Stimulated activated CD4-positive, alpha-beta T cell treated with anti-CD3 and anti-CD28 coated beads, Interleukin-2, amount 100 ng/mL, for 48 hours (primary cell): ENCODE results near the gene SELL.
"Not testable (repeated sequence)": the region's sequence is repeated elsewhere in the genome, so short reads cannot be mapped to it uniquely, and the experiment has no call there.

ENCODE experiments used
- DNase-seq, 2 donors: peaks; one replicate each; pipeline ENCODE4 v3.0.0-alpha.2; 2020

Gene SELL

DNA sequence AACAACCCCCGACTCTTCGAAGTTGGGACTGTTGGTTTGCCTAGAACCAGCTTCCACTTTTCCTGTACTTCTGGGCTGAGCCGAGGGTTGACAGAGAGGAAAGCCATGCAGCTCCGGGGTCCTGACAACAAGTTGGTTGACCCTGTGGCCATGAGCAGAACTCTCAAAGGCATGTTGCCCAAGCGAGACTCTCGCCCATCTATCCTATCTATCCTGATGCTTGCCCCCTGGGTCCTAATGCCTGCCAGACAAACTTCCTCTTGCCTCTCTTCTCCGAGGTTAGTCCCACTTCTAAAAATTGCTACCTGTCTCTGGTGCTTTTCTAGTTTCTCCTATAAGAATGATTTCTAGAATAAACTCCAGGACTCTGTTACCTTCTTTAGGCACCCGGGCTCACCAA, 48.7 kb downstream of the SELL start:
- not testable (repeated sequence) for DNase-seq

DNA sequence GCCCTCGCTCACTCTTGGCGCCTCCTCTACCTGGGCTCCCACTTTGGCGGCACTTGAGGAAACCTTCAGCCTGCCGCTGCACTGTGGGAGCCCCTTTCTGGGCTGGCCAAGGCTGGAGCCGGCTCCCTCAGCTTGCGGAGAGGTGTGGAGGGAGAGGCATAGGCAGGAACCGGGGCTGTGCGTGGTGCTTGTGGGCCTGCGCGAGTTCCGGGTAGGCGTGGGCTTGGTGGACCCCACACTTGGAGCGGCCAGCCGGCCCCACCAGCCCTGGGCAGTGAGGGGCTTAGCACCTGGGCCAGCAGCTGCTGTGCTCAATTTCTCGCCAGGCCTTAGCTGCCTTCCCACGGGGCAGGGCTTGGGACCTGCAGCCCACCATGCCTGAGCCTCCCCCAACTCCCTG, 50.4 kb downstream of the SELL start:
- not testable (repeated sequence) for DNase-seq

DNA sequence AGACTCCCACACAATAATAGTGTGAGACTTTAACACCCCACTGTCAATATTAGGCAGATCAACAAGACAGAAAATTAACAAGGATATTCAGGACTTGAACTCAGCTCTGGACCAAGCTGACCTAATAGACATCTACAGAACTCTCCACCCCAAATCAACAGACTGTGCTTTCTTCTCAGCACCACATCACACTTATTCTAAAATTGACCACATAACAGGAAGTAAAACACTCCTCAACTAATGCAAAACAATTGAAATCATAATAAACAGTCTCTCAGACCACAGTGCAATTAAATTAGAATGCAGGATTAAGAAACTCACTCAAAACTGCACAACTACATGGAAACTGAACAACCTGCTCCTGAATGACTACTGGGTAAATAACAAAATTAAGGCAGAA, 52.6 kb downstream of the SELL start:
- not testable (repeated sequence) for DNase-seq

DNA sequence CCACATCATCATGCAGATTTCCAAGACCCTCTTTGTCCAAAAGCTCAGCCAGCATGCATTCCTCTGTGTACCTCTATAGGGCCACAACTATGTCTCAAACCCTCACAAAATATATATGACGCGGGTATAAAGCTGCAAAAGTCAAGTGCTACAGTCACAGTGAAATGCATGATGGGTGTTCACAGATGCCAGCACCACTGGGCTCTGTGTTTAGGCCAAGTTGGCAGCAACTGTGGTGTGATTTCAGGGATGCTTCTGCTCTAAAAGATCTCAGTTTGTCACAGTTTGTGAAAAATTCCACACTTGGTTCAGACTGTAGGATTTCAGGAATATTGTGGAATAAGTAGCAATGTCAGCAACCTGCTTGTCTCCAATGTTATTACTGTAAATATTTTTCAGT, 57.5 kb downstream of the SELL start:
- no peak for DNase-seq

DNA sequence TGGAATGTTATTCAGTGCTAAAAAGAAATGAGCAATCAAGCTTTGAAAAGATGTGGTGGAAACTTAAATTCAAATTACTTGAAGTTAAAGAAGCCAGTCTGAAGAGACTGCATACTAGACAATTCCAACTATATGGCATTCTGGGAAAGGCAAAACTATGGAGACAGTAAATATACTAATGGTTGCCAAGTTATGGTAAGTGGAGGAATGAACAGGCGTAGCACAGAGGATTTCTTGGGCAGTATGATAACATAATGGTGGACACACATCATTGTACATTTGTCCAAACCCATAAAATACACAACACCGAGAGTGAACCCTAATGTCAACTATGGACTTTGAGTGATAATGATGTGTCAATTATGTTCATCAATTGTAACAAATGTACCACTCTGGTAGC, 60.4 kb downstream of the SELL start:
- DNase-seq, result no peak

DNA sequence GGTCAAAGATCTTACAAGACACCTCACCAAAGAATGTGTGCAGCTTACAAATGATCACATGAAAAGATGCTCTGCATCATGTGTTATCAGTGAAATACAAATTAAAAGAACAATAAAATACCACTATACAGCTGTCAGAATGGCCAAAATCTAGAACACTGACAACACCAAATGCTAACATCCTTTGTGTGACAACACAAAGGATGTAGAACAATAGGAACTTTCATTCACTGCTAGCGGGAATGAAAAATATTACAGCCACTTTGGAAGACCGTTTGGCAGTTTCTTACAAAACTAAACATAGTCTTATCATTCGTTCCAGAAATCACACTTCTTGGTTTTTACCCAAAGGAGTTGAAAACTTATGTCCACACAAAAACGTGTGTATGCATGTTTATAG, 60.9 kb downstream of the SELL start:
- DNase-seq, result no peak

DNA sequence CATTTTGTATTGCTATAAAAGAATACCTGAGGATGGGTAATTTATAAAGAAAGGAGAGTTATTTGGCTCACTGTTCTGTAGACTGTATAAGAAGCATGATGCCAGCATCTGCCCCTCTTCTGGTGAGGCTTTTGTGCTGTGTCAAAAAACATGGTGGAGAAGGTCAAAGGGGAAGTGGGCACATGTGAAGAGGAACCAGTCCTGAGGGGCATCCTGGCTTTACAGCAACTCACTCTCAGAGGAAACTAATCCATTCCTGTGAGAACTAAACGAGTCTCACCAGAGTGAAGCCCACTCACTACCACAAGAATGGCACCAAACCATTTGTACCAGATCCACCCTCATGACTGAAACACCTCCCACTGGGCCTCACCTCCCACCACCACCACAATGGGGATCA, 62.7 kb downstream of the SELL start:
- DNase-seq, result no peak

DNA sequence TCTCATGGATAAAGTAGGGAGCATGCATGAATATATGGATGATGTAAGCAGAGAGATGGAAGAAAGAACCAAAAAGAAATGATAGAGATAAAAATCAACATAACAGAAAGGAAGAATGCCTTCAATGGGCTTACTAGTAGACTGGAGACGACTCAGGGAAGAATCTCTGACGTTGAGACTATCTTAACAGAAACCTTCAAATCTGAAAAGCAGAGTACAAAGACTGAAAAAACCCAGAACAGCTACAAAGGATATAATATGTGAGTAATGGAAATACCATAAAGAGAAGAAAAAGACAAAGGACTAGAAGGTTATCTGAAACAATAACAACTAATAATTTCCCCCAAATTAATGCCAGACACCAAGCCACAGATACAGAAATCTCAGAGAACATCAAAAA, 63.2 kb downstream of the SELL start:
- DNase-seq, result no peak

DNA sequence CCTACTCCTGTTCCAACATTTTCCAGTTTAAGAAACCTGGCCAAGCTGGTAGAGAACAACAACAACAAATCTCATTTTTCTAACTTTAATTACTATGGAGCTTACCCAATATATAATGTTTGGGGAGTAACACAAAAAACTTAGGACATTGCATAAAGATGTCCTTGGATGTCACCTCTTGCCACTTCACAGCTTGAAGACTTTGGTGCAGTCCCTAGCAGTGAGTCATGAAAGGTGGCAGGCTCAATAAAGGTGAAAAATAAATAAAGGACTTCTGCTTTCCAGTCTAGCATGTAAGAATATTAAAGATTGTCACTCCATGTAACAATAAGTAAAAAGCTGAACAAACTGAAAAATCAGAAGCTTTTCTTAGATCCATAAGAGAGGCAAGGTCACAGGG, 63.9 kb downstream of the SELL start:
- DNase-seq, result no peak

DNA sequence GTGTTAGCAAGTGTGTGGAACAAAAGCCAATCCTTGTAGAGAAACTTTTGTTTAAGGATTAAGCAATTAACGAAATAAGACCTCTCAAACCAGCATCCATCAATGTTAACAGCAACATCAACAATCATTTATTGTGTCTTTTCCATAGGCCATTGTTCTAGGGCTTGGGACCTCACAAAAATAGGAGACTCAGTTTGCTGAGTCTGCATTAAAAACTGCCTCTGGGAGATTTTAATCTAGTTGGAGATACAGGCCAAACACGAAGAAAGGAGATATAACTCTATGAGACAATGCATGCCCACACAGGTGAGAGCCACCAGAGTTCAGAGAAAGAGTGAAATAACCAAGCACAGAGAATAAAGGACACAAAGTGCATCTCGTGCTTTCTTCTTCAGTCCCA, 67.1 kb downstream of the SELL start:
- DNase-seq, result no peak
